ENCODE results near the gene PRKCE.

The PRKCE gene

DNA sequence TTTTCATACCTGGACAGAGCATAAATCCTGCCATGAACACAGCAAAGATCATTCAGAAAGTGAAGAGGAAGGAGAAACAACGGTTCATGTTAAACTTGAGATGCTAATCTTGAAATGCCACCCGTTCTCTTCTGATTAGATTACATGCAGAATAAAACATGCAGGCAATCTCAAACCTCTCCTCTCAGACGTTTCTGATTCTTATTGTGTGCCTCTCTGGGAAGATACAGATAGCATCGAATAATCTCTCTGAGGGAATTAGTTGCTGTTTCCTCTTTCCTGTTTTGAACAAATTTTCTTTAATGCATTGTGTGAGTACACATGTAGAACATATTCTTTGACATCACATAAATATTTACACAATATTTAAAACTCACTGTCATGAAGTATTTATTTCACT is 313.4 kb downstream of the PRKCE start:
- Histone ChIP-seq H3K4me3 (ENCODE audit: insufficient read depth in 1 of 2, low read depth in 1 of 2, low read length in 2 of 2) (no peak overlapping the region), H2AFZ (ENCODE audit: low read depth, low read length) (no peak overlapping the region), H3K36me3 (ENCODE audit: control insufficient read depth in 1 of 2, insufficient read depth in 2 of 2, low read depth in 1 of 2, low read length in 2 of 2) (no peaks in the 10 kb centered on the region), H3K14ac (ENCODE audit: low read length in 2 of 2) (no peak overlapping the region), H3K4me1 (ENCODE audit: control insufficient read depth, insufficient read depth, low read depth, low read length) (peaks cover 16% of the 10 kb centered on the region), H3K4me2 (ENCODE audit: low read length, poor library complexity, severe bottlenecking) (no peak overlapping the region), H3K27ac (ENCODE audit: low read length, poor library complexity, severe bottlenecking) (no peak overlapping the region), H3K18ac (ENCODE audit: low read depth in 1 of 2, low read length in 2 of 2) (no peak overlapping the region), H3K9ac (ENCODE audit: low read length) (no peak overlapping the region), H2BK5ac (ENCODE audit: low read depth, low read length, poor library complexity, severe bottlenecking) (no peak overlapping the region), H3K4ac (ENCODE audit: low read depth in 1 of 2, low read length in 2 of 2) (no peak overlapping the region), H3K9me3 (ENCODE audit: control insufficient read depth, low read length) (no peaks in the 10 kb centered on the region), H2BK120ac (ENCODE audit: low read depth, low read length) (no peak overlapping the region), H2AK5ac (ENCODE audit: low read length, severe bottlenecking) (no peak overlapping the region), H3K79me1 (replicated peaks; ENCODE audit: low read length, poor library complexity, severe bottlenecking) (peaks cover 2% of the 10 kb centered on the region), H2BK12ac (ENCODE audit: low read length in 2 of 2) (no peak overlapping the region), H3K27me3 (ENCODE audit: control insufficient read depth in 1 of 2, insufficient read depth in 1 of 2, low read length in 2 of 2) (no peaks in the 10 kb centered on the region), H4K8ac (ENCODE audit: low read length) (no peak overlapping the region), H3K23ac (ENCODE audit: low read length in 2 of 2) (no peak overlapping the region), H4K91ac (ENCODE audit: low read length) (no peak overlapping the region), H2BK15ac (ENCODE audit: low read depth, poor library complexity, severe bottlenecking) (no peak overlapping the region)
- 72% methylated on average over 4 of the region's 4 CpGs for WGBS
- no peak for DNase-seq

DNA sequence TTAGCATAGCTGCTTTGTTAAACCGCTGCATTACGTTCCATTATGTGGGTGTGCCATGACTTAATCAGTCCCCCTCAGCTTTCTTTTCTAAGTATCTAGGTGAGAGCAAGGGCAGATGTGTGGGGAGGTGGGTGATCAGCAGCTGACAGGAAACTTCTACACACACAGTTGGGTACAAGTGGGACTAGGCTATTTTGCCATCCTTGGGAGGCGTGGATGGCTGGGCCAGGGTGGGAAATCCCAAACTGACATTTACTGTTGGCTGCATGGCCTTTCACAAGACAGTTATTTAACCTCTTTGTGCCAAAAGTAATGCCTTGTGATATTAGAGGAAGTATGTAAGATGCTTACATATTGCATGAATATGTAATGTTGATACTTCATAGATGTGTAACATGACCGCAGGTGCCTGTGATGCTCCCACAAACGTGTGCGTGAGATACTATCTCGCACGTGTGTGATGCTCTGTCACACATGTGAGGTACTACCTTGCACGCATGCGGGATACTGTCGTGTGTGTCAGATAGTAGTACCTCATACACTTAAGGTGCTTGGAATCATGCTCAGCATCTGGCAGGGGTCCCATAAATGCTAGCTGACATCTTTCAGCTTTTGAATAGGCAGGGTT is 314.5 kb downstream of the PRKCE start:
- H3K79me1 ChIP-seq (replicated peaks; ENCODE audit: low read length, poor library complexity, severe bottlenecking) = peaks cover 2% of the 10 kb centered on the region
- no peak overlapping the region for H3K4me2 ChIP-seq (ENCODE audit: low read length, poor library complexity, severe bottlenecking)
- 88% methylated on average over 11 of the region's 11 CpGs for WGBS
- H3K4me1 ChIP-seq (ENCODE audit: control insufficient read depth, insufficient read depth, low read depth, low read length) = peaks cover 16% of the 10 kb centered on the region
- no peak overlapping the region for H2BK5ac ChIP-seq (ENCODE audit: low read depth, low read length, poor library complexity, severe bottlenecking)
- no peak overlapping the region for H4K91ac ChIP-seq (ENCODE audit: low read length)
- H2AK5ac ChIP-seq (ENCODE audit: low read length, severe bottlenecking) = no peak overlapping the region
- H3K14ac ChIP-seq (ENCODE audit: low read length in 2 of 2) = no peak overlapping the region
- H3K27me3 ChIP-seq (ENCODE audit: control insufficient read depth in 1 of 2, insufficient read depth in 1 of 2, low read length in 2 of 2) = no peaks in the 10 kb centered on the region
- no peak overlapping the region for H3K27ac ChIP-seq (ENCODE audit: low read length, poor library complexity, severe bottlenecking)
- no peak overlapping the region for H2BK15ac ChIP-seq (ENCODE audit: low read depth, poor library complexity, severe bottlenecking)
- no peak overlapping the region for H2BK120ac ChIP-seq (ENCODE audit: low read depth, low read length)
- H4K8ac ChIP-seq (ENCODE audit: low read length) = no peak overlapping the region
- no peak overlapping the region for H2AFZ ChIP-seq (ENCODE audit: low read depth, low read length)
- no peak for DNase-seq
- H3K9ac ChIP-seq (ENCODE audit: low read length) = no peak overlapping the region
- H3K4ac ChIP-seq (ENCODE audit: low read depth in 1 of 2, low read length in 2 of 2) = no peak overlapping the region
- H3K23ac ChIP-seq (ENCODE audit: low read length in 2 of 2) = no peak overlapping the region
- H3K18ac ChIP-seq (ENCODE audit: low read depth in 1 of 2, low read length in 2 of 2) = no peak overlapping the region
- no peaks in the 10 kb centered on the region for H3K36me3 ChIP-seq (ENCODE audit: control insufficient read depth in 1 of 2, insufficient read depth in 2 of 2, low read depth in 1 of 2, low read length in 2 of 2)
- no peak overlapping the region for H3K4me3 ChIP-seq (ENCODE audit: insufficient read depth in 1 of 2, low read depth in 1 of 2, low read length in 2 of 2)
- no peak overlapping the region for H2BK12ac ChIP-seq (ENCODE audit: low read length in 2 of 2)
- no peaks in the 10 kb centered on the region for H3K9me3 ChIP-seq (ENCODE audit: control insufficient read depth, low read length)

DNA sequence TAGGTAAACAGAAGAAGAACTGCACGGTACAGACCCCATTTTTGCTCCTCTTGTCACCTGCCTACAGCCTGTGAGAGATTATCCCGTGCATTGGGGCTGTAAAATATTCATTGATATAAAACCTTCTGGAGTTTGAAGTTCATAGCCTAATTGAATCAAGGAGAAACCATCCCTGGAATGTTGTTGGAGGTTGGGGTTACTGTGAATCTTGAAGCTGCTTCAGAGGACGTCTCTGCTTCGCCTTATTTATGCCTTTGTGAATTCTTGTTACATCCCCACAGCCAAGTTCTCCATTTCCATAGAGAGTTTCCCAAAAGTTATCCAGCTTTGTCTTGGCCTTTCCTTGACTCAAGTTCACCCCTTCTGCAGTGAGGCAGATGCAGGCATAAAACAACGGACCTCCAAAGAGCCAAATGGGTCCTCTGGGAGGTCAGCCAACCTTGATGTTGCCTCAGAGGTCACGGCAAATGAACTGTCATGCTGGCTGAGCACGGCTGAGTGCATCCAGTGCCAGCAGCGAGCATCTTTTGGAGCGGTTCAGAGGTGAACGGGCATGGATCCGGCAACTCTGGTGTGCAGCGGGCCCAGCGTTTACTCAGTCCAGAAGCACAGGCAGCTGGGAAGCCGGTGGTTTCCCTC is 317.6 kb downstream of the PRKCE start:
- Histone ChIP-seq H2AFZ (ENCODE audit: low read depth, low read length) (no peak overlapping the region), H2BK120ac (ENCODE audit: low read depth, low read length) (no peak overlapping the region), H2AK5ac (ENCODE audit: low read length, severe bottlenecking) (peak overlapping the region; percentile 95), H3K27ac (ENCODE audit: low read length, poor library complexity, severe bottlenecking) (peak overlapping the region; percentile 76), H3K23ac (ENCODE audit: low read length in 2 of 2) (no peak overlapping the region), H2BK12ac (ENCODE audit: low read length in 2 of 2) (no peak overlapping the region), H3K4ac (ENCODE audit: low read depth in 1 of 2, low read length in 2 of 2) (no peak overlapping the region), H3K79me1 (replicated peaks; ENCODE audit: low read length, poor library complexity, severe bottlenecking) (peaks cover 2% of the 10 kb centered on the region), H4K8ac (ENCODE audit: low read length) (peak overlapping the region; percentile 59), H3K4me2 (ENCODE audit: low read length, poor library complexity, severe bottlenecking) (peak overlapping the region; percentile 35), H3K36me3 (ENCODE audit: control insufficient read depth in 1 of 2, insufficient read depth in 2 of 2, low read depth in 1 of 2, low read length in 2 of 2) (no peaks in the 10 kb centered on the region), H3K4me1 (ENCODE audit: control insufficient read depth, insufficient read depth, low read depth, low read length) (peaks cover 12% of the 10 kb centered on the region), H3K18ac (ENCODE audit: low read depth in 1 of 2, low read length in 2 of 2) (no peak overlapping the region), H3K27me3 (ENCODE audit: control insufficient read depth in 1 of 2, insufficient read depth in 1 of 2, low read length in 2 of 2) (no peaks in the 10 kb centered on the region), H2BK15ac (ENCODE audit: low read depth, poor library complexity, severe bottlenecking) (no peak overlapping the region), H3K4me3 (ENCODE audit: insufficient read depth in 1 of 2, low read depth in 1 of 2, low read length in 2 of 2) (peak overlapping the region in 1 of 2 experiments; percentile 26), H4K91ac (ENCODE audit: low read length) (no peak overlapping the region), H3K14ac (ENCODE audit: low read length in 2 of 2) (no peak overlapping the region), H3K9ac (ENCODE audit: low read length) (peak overlapping the region; percentile 29), H2BK5ac (ENCODE audit: low read depth, low read length, poor library complexity, severe bottlenecking) (peak overlapping the region; percentile 14), H3K9me3 (ENCODE audit: control insufficient read depth, low read length) (no peaks in the 10 kb centered on the region)
- 91% methylated on average over 14 of the region's 14 CpGs for WGBS
- DNase-seq = no peak

DNA sequence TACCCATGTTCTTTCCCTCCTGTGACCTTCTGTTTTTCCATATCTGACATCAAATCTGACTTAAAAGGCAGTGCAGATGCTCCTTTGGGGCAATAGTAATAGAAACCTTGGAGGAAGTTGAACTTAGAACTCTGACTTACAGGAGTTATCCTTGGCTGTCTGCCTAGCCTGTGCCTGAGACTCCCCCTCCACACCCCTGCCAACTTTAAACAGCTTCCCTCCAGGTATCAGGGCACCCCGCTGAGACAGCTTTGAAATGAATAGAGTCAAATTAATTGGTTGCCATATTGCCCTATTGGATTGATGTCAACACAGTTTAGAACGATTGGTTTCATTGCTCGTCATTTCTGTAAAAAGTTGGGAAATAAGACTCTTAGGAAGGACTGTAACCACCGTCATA is 322.0 kb downstream of the PRKCE start:
- H3K14ac ChIP-seq (ENCODE audit: low read length in 2 of 2) = no peak overlapping the region
- DNase-seq = no peak
- no peaks in the 10 kb centered on the region for H3K9me3 ChIP-seq (ENCODE audit: control insufficient read depth, low read length)
- no peak overlapping the region for H3K9ac ChIP-seq (ENCODE audit: low read length)
- H3K18ac ChIP-seq (ENCODE audit: low read depth in 1 of 2, low read length in 2 of 2) = no peak overlapping the region
- H3K27me3 ChIP-seq (ENCODE audit: control insufficient read depth in 1 of 2, insufficient read depth in 1 of 2, low read length in 2 of 2) = no peaks in the 10 kb centered on the region
- no peak overlapping the region for H2BK120ac ChIP-seq (ENCODE audit: low read depth, low read length)
- peaks cover 8% of the 10 kb centered on the region for H3K4me1 ChIP-seq (ENCODE audit: control insufficient read depth, insufficient read depth, low read depth, low read length)
- H2AFZ ChIP-seq (ENCODE audit: low read depth, low read length) = no peak overlapping the region
- no peak overlapping the region for H2BK15ac ChIP-seq (ENCODE audit: low read depth, poor library complexity, severe bottlenecking)
- no peak overlapping the region for H3K4me3 ChIP-seq (ENCODE audit: insufficient read depth in 1 of 2, low read depth in 1 of 2, low read length in 2 of 2)
- H3K27ac ChIP-seq (ENCODE audit: low read length, poor library complexity, severe bottlenecking) = no peak overlapping the region
- H3K36me3 ChIP-seq (ENCODE audit: control insufficient read depth in 1 of 2, insufficient read depth in 2 of 2, low read depth in 1 of 2, low read length in 2 of 2) = peaks cover 0 to 8% of the 10 kb centered on the region in 2 experiments
- H4K8ac ChIP-seq (ENCODE audit: low read length) = no peak overlapping the region
- no peak overlapping the region for H3K4me2 ChIP-seq (ENCODE audit: low read length, poor library complexity, severe bottlenecking)
- H3K79me1 ChIP-seq (replicated peaks; ENCODE audit: low read length, poor library complexity, severe bottlenecking) = no peaks in the 10 kb centered on the region
- no peak overlapping the region for H2BK5ac ChIP-seq (ENCODE audit: low read depth, low read length, poor library complexity, severe bottlenecking)
- H3K23ac ChIP-seq (ENCODE audit: low read length in 2 of 2) = no peak overlapping the region
- no peak overlapping the region for H2BK12ac ChIP-seq (ENCODE audit: low read length in 2 of 2)
- H2AK5ac ChIP-seq (ENCODE audit: low read length, severe bottlenecking) = no peak overlapping the region
- WGBS = 100% methylated on average over 4 of the region's 4 CpGs
- H3K4ac ChIP-seq (ENCODE audit: low read depth in 1 of 2, low read length in 2 of 2) = no peak overlapping the region
- H4K91ac ChIP-seq (ENCODE audit: low read length) = no peak overlapping the region

All from mesenchymal stem cell (in vitro differentiated cells and primary cell).